H1 (cell line): ENCODE measurements around the gene DDX42. TPM values are rescaled to one million over a fixed set of nuclear protein-coding genes. Genes with fewer than 3 reads are reported as not detected.

Experiments
- CTCF ChIA-PET: fragments of 300-600 bp; sonication (Branson Sonifier 250); formaldehyde crosslinking; loops from one replicate; lab custom pipeline; 2021; ENCODE audit not compliant: partially characterized antibody; lab: Charles Lee
- POLR2A ChIA-PET: fragments of 300-600 bp; sonication (Branson Sonifier 250); formaldehyde crosslinking; loops from one replicate; lab custom pipeline; 2021; ENCODE audit warnings: inconsistent platforms; ENCODE audit not compliant: partially characterized antibody; lab: Charles Lee
- DNase-seq, 2 experiments: peaks; one replicate each; pipeline versions ENCODE4 v3.0.0 to v3.0.0-alpha.2; 2010 to 2022; ENCODE audit warnings: low spot score in 2 of 2, low read depth in 1 of 2, mixed read lengths in 1 of 2
- FAIRE-seq: peaks from 2 replicates; lab custom pipeline; 2011; peaks lifted over from hg19 to GRCh38; lab: Jason Lieb, UNC
- H2AFZ ChIP-seq: 2 replicates; pipeline ENCODE4 v1.8.1; 2012; ENCODE audit warnings: low read length, inconsistent platforms
- H2AK5ac ChIP-seq: 2 replicates; pipeline ENCODE4 v1.6.1; 2013; ENCODE audit warnings: low read depth, low read length
- H2BK120ac ChIP-seq: replicated peaks from 2 replicates; pipeline ENCODE3; 2013; ENCODE audit warnings: low read depth, low read length, inconsistent platforms
- H2BK12ac ChIP-seq: 2 replicates; pipeline ENCODE4 v1.6.1; 2013; ENCODE audit warnings: low read depth, low read length
- H2BK15ac ChIP-seq: 2 replicates; pipeline ENCODE4 v1.6.1; 2013; ENCODE audit warnings: low read length
- H2BK20ac ChIP-seq: 2 replicates; pipeline ENCODE4 v1.6.1; 2013; ENCODE audit warnings: low read length
- H2BK5ac ChIP-seq: 2 replicates; pipeline ENCODE4 v1.6.1; 2013; ENCODE audit warnings: low read depth, low read length
- H3K14ac ChIP-seq: 2 replicates; pipeline ENCODE4 v1.6.1; 2013; ENCODE audit warnings: inconsistent platforms; ENCODE audit not compliant: insufficient read length
- H3K18ac ChIP-seq: 2 replicates; pipeline ENCODE4 v1.6.1; 2013; ENCODE audit warnings: low read length; ENCODE audit errors: extremely low read depth
- H3K23ac ChIP-seq: 2 replicates; pipeline ENCODE4 v1.6.1; 2013; ENCODE audit warnings: inconsistent platforms; ENCODE audit not compliant: insufficient read length
- H3K23me2 ChIP-seq: 2 replicates; pipeline ENCODE4 v1.6.1; 2013; ENCODE audit warnings: low read depth, low read length
- H3K27ac ChIP-seq: 2 replicates; pipeline ENCODE4 v1.6.1; 2011; ENCODE audit warnings: low read depth, low read length, inconsistent platforms
- H3K27me3 ChIP-seq, 4 experiments: replicated peaks in 1 of 4; 1 replicate in 1 of 4; 2 replicates in 3 of 4; pipeline versions ENCODE4 v1.6.1 to v1.8.1; 2011 to 2013; ENCODE audit warnings: low read length in 3 of 4, mild to moderate bottlenecking in 3 of 4, inconsistent platforms in 2 of 4, mixed read lengths in 2 of 4, moderate library complexity in 1 of 4; ENCODE audit not compliant: control insufficient read depth in 3 of 4, insufficient read depth in 3 of 4; ENCODE audit errors: extremely low read depth in 1 of 4
- H3K36me3 ChIP-seq, 4 experiments: 2 replicates each; pipeline versions ENCODE4 v1.6.1 to v1.8.1; 2011 to 2013; ENCODE audit warnings: mild to moderate bottlenecking in 4 of 4, low read length in 3 of 4, moderate library complexity in 2 of 4, control low read depth in 1 of 4, inconsistent platforms in 1 of 4; ENCODE audit not compliant: insufficient read depth in 4 of 4, control insufficient read depth in 2 of 4
- H3K4ac ChIP-seq: replicated peaks from 2 replicates; pipeline ENCODE3; 2013; ENCODE audit warnings: low read length, low read depth, mixed read lengths, inconsistent platforms; ENCODE audit not compliant: insufficient read length
- H3K4me1 ChIP-seq, 4 experiments: replicated peaks in 1 of 4; 1 replicate in 1 of 4; 2 replicates in 3 of 4; pipeline versions ENCODE4 v1.6.1 to v1.8.1; 2011 to 2013; ENCODE audit warnings: low read length in 3 of 4, inconsistent platforms in 2 of 4, mixed read lengths in 1 of 4; ENCODE audit not compliant: insufficient read depth in 4 of 4, control insufficient read depth in 3 of 4
- H3K4me2 ChIP-seq, 2 experiments: 2 replicates each; pipeline versions ENCODE4 v1.6.1 to v1.8.1; 2011 to 2013; ENCODE audit warnings: low read depth in 2 of 2, low read length in 2 of 2, control low read depth in 1 of 2, inconsistent platforms in 1 of 2, mild to moderate bottlenecking in 1 of 2; ENCODE audit not compliant: insufficient read depth in 1 of 2
- H3K4me3 ChIP-seq, 4 experiments: fragments of 200-600, 300-600 bp in 1 of 4; sonication (generic), shearing (Covaris generic), sonication (Bioruptor Twin) in 1 of 4; 2 replicates each; pipeline versions ENCODE4 v1.5.1 to v1.8.1; 2011 to 2016; ENCODE audit warnings: low read length in 4 of 4, low read depth in 3 of 4, control low read depth in 2 of 4, inconsistent platforms in 2 of 4, mild to moderate bottlenecking in 2 of 4, mixed read lengths in 1 of 4, moderate library complexity in 1 of 4; ENCODE audit not compliant: insufficient read depth in 2 of 4; ENCODE audit errors: extremely low read depth in 1 of 4
- H3K56ac ChIP-seq: replicated peaks from 2 replicates; pipeline ENCODE3; 2013; ENCODE audit warnings: low read depth, mild to moderate bottlenecking, mixed read lengths, low read length, inconsistent platforms; ENCODE audit not compliant: insufficient read length
- H3K79me1 ChIP-seq: 2 replicates; pipeline ENCODE4 v1.6.1; 2013; ENCODE audit warnings: low read depth, low read length, control low read depth
- H3K79me2 ChIP-seq, 2 experiments: 2 replicates each; pipeline versions ENCODE4 v1.6.1 to v1.8.1; 2012 to 2013; ENCODE audit warnings: low read length in 2 of 2, mild to moderate bottlenecking in 2 of 2, inconsistent platforms in 1 of 2; ENCODE audit not compliant: insufficient read depth in 2 of 2, control insufficient read depth in 1 of 2
- H3K9ac ChIP-seq, 4 experiments: replicated peaks in 1 of 4; 1 replicate in 1 of 4; 2 replicates in 3 of 4; pipeline versions ENCODE4 v1.6.1 to v1.8.1; 2011 to 2013; ENCODE audit warnings: low read depth in 3 of 4, low read length in 3 of 4, control low read depth in 2 of 4, mild to moderate bottlenecking in 2 of 4, moderate library complexity in 2 of 4, inconsistent platforms in 1 of 4; ENCODE audit errors: extremely low read depth in 1 of 4
- H3K9me3 ChIP-seq, 2 experiments: 2 replicates each; pipeline versions ENCODE4 v1.6.1 to v1.8.1; 2012 to 2013; ENCODE audit warnings: mild to moderate bottlenecking in 2 of 2, moderate library complexity in 2 of 2, control low read depth in 1 of 2, inconsistent platforms in 1 of 2, low read depth in 1 of 2, low read length in 1 of 2, mixed read lengths in 1 of 2; ENCODE audit not compliant: insufficient read depth in 2 of 2
- H4K20me1 ChIP-seq, 2 experiments: replicated peaks in 1 of 2; 2 replicates each; pipeline versions ENCODE3 to v1.8.1; 2011 to 2013; ENCODE audit warnings: inconsistent platforms in 2 of 2, low read length in 2 of 2, mild to moderate bottlenecking in 1 of 2; ENCODE audit not compliant: insufficient read depth in 2 of 2, control insufficient read depth in 1 of 2
- H4K5ac ChIP-seq: 2 replicates; pipeline ENCODE4 v1.6.1; 2013; ENCODE audit warnings: low read length, low read depth, mixed read lengths, inconsistent platforms; ENCODE audit not compliant: insufficient read length
- H4K8ac ChIP-seq: 2 replicates; pipeline ENCODE4 v1.8.0; 2013; ENCODE audit warnings: mild to moderate bottlenecking, moderate library complexity, low read length, inconsistent platforms; ENCODE audit not compliant: insufficient read depth; ENCODE audit errors: extremely low read depth
- H4K91ac ChIP-seq: replicated peaks from 2 replicates; pipeline ENCODE3; 2013; ENCODE audit warnings: low read length, mixed read lengths, inconsistent platforms; ENCODE audit not compliant: insufficient read length
- GTF2F1 ChIP-seq: IDR thresholded peaks from 2 replicates; pipeline ENCODE4 v1.6.1; 2012; ENCODE audit warnings: low read depth, low read length, improper control_type of control experiment, borderline replicate concordance
- JUN ChIP-seq: IDR thresholded peaks from 2 replicates; pipeline ENCODE4 v1.6.1; 2011; ENCODE audit warnings: low read depth, mild to moderate bottlenecking, improper control_type of control experiment, low read length
- JUND ChIP-seq: IDR thresholded peaks from 2 replicates; pipeline ENCODE4 v1.6.1; 2011; ENCODE audit warnings: mild to moderate bottlenecking, improper control_type of control experiment, low read length
- KDM5A ChIP-seq: fragments of 200-600 bp; IDR thresholded peaks from 2 replicates; pipeline ENCODE4 v1.7.1; 2012; ENCODE audit warnings: mild to moderate bottlenecking, low read length, inconsistent platforms, mixed read lengths
- POLR2A ChIP-seq, 2 experiments: IDR thresholded peaks; 1 replicate in 1 of 2; 2 replicates in 1 of 2; pipeline ENCODE4 v1.6.1; 2011; ENCODE audit warnings: low read depth in 2 of 2, low read length in 2 of 2, mild to moderate bottlenecking in 2 of 2; ENCODE audit errors: control extremely low read depth in 1 of 2
- POLR2AphosphoS5 ChIP-seq: IDR thresholded peaks from 2 replicates; pipeline ENCODE4 v1.6.1; 2011; ENCODE audit warnings: low read depth, low read length
- SUZ12 ChIP-seq: fragments of 200-600 bp; sonication (generic); IDR thresholded peaks from 2 replicates; pipeline ENCODE4 v1.6.1; 2012; ENCODE audit warnings: mild to moderate bottlenecking, inconsistent platforms, low read length, moderate library complexity, mixed read lengths
- TCF12 ChIP-seq: IDR thresholded peaks from 2 replicates; pipeline ENCODE4 v1.6.1; 2011; ENCODE audit warnings: low read depth, mild to moderate bottlenecking, low read length
- WGBS, 2 experiments: shearing (Covaris generic) in 1 of 2; methylation state at CpG; one replicate each; pipeline versions ENCODE4 v1.1.6 to v1.1.7; 2013 to 2015; ENCODE audit warnings: low lambda C conversion rate in 2 of 2, mixed read lengths in 2 of 2, inconsistent platforms in 1 of 2, low coverage in 1 of 2, missing lambda C conversion rate in 1 of 2; ENCODE audit not compliant: insufficient replicate concordance in 2 of 2, insufficient coverage in 1 of 2, insufficient read length in 1 of 2; ENCODE audit errors: extremely low coverage in 1 of 2, missing lambda C conversion rate in 1 of 2; 5-methylcytosine and 5-hydroxymethylcytosine counted together
- polyA plus RNA-seq, 7 experiments: library from polyadenylated mRNA; depleted of rRNA in 3 of 7; stranded (reverse) in 5 of 7; unstranded in 2 of 7; fragments of >200 nt in 5 of 7; fragments of 200-250 nt in 2 of 7; gene quantifications; 1 replicate in 5 of 7; 2 replicates in 1 of 7; 4 replicates in 1 of 7; pipeline versions ENCODE4 v1.2.1 to v1.2.3, GENCODE V29; 2011 to 2013; ENCODE audit warnings: missing spikeins in 2 of 7, mixed read lengths in 2 of 7
- total RNA-seq: library from RNA; stranded (reverse); fragmentation: NEBNext Ultra II Directional; extraction: Animal tissue kit (Norgen Biotek cat#: 25700); gene quantifications from 2 replicates; pipeline ENCODE4 v1.2.1, GENCODE V29; 2021
- TF ChIP-seq, protein P1 (sequence below), 3 experiments: IDR thresholded peaks; 1 replicate in 2 of 3; 2 replicates in 1 of 3; pipeline versions ENCODE4 v1.5.1 to v1.6.1; 2011; ENCODE audit warnings: low read length in 3 of 3, mild to moderate bottlenecking in 3 of 3, inconsistent platforms in 2 of 3, low read depth in 1 of 3, moderate library complexity in 1 of 3; ENCODE audit not compliant: insufficient read depth in 1 of 3; ENCODE audit errors: control extremely low read depth in 1 of 3

The DDX42 gene
- total and polyA plus RNA-seq, 2 of the 8 experiments (the other 6 are each of a cell fraction or from before 2014, with no cell fraction given), result 40.6 to 114 TPM

GRCh38 chr17:63830904-63831491, 57.0 kb downstream of the DDX42 start:
- no peak overlapping the region for H3K27ac ChIP-seq
- no peak overlapping the region for H2BK12ac ChIP-seq
- H3K18ac ChIP-seq, result no peak overlapping the region
- H3K79me1 ChIP-seq, result peaks cover 13% of the 10 kb centered on the region; the same call in 1 of the 2 replicates
- no peak overlapping the region for H3K23ac ChIP-seq
- ChIA-PET CTCF (interaction anchor here (1.0 to 5.2 kb wide), 7 partner anchors 8 to 36 kb away, joined by 3 to 61 read pairs (median 3); no protein-coding TSS in a partner anchor), POLR2A (interaction anchor here (0.9 to 32.3 kb wide), 10 partner anchors 1 to 675 kb away, joined by 3 to 593 read pairs (median 4); partner anchors contain the start of genes CCDC47, DDX42, DDX5 and FTSJ3)
- H2BK20ac ChIP-seq, result no peak overlapping the region
- no peak overlapping the region for H2BK15ac ChIP-seq
- H3K9ac ChIP-seq, result no peak overlapping the region
- peaks cover 2 to 25% of the 10 kb centered on the region in 2 experiments for H4K20me1 ChIP-seq
- no peak overlapping the region for H3K4ac ChIP-seq
- FAIRE-seq (no peak), DNase-seq (no peak)
- H3K14ac ChIP-seq, result no peak overlapping the region
- H3K4me1 ChIP-seq, result peaks cover 0 to 3% (median 0%) of the 10 kb centered on the region in 4 experiments; a peak in 1 of 7 replicates
- H4K5ac ChIP-seq, result no peak overlapping the region
- H2BK5ac ChIP-seq, result no peak overlapping the region
- TF ChIP-seq POLR2A (IDR thresholded peaks at IDR 0.05; ENCODE audit: control extremely low read depth in 1 of 2, low read depth in 2 of 2, low read length in 2 of 2), result peak in 1 of 2 experiments; percentile 29; a peak in 1 of 3 replicates
- TF ChIP-seq, protein P1, sequence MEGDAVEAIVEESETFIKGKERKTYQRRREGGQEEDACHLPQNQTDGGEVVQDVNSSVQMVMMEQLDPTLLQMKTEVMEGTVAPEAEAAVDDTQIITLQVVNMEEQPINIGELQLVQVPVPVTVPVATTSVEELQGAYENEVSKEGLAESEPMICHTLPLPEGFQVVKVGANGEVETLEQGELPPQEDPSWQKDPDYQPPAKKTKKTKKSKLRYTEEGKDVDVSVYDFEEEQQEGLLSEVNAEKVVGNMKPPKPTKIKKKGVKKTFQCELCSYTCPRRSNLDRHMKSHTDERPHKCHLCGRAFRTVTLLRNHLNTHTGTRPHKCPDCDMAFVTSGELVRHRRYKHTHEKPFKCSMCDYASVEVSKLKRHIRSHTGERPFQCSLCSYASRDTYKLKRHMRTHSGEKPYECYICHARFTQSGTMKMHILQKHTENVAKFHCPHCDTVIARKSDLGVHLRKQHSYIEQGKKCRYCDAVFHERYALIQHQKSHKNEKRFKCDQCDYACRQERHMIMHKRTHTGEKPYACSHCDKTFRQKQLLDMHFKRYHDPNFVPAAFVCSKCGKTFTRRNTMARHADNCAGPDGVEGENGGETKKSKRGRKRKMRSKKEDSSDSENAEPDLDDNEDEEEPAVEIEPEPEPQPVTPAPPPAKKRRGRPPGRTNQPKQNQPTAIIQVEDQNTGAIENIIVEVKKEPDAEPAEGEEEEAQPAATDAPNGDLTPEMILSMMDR (IDR thresholded peaks at IDR 0.05; ENCODE audit: control extremely low read depth in 1 of 3, insufficient read depth in 1 of 3, low read depth in 1 of 3, low read length in 3 of 3), result no peak
- no peak for TF ChIP-seq GTF2F1
- TF ChIP-seq JUND, result no peak
- no peak for TF ChIP-seq SUZ12
- TF ChIP-seq POLR2AphosphoS5, result peak; percentile 51; the same call in 1 of the 2 replicates
- TF ChIP-seq KDM5A, result no peak
- TF ChIP-seq TCF12, result no peak
- TF ChIP-seq JUN, result no peak
- WGBS, 2 experiments, result 89% methylated on average over 15 of the region's 15 CpGs; no CpG with 5 or more reads in 1 of the 2 experiments
- no peak overlapping the region for H3K56ac ChIP-seq
- peaks cover 8% of the 10 kb centered on the region for H3K23me2 ChIP-seq
- H4K8ac ChIP-seq, result no peak overlapping the region
- H2AFZ ChIP-seq, result no peak overlapping the region
- H3K27me3 ChIP-seq, result no peaks in the 10 kb centered on the region
- no peaks in the 10 kb centered on the region for H3K9me3 ChIP-seq
- H4K91ac ChIP-seq, result no peak overlapping the region
- H3K4me3 ChIP-seq, result no peak overlapping the region
- peaks cover 0 to 29% of the 10 kb centered on the region in 2 experiments; a peak in 3 of 4 replicates for H3K79me2 ChIP-seq
- H3K4me2 ChIP-seq, result no peak overlapping the region
- H2AK5ac ChIP-seq, result no peak overlapping the region
- peaks cover 40 to 65% (median 59%) of the 10 kb centered on the region in 4 experiments for H3K36me3 ChIP-seq
- no peak overlapping the region for H2BK120ac ChIP-seq
